ENCODE results near the gene IL10RA.

IL10RA gene

DNA sequence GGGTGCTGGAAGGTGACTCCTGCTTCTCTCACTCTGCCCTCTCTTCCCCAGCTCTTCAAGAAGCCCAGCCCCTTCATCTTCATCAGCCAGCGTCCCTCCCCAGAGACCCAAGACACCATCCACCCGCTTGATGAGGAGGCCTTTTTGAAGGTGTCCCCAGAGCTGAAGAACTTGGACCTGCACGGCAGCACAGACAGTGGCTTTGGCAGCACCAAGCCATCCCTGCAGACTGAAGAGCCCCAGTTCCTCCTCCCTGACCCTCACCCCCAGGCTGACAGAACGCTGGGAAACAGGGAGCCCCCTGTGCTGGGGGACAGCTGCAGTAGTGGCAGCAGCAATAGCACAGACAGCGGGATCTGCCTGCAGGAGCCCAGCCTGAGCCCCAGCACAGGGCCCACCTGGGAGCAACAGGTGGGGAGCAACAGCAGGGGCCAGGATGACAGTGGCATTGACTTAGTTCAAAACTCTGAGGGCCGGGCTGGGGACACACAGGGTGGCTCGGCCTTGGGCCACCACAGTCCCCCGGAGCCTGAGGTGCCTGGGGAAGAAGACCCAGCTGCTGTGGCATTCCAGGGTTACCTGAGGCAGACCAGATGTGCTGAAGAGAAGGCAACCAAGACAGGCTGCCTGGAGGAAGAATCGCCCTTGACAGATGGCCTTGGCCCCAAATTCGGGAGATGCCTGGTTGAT lies 12.6 kb downstream of the IL10RA start:
- Histone ChIP-seq H3K27me3 (ENCODE audit: control insufficient read depth, insufficient read depth, low read length) (no peaks in the 10 kb centered on the region), H3K4me1 (ENCODE audit: control insufficient read depth, insufficient read depth, low read length) (peaks cover 11% of the 10 kb centered on the region), H3K9ac (ENCODE audit: low read length) (no peak overlapping the region), H3K9me3 (ENCODE audit: control insufficient read depth, low read length) (no peaks in the 10 kb centered on the region), H3K36me3 (ENCODE audit: control insufficient read depth, insufficient read depth, low read length) (no peaks in the 10 kb centered on the region), H3K4me3 (ENCODE audit: low read length) (no peak overlapping the region)

GRCh38 chr11:117999354-117999993 lies 13.3 kb downstream of the IL10RA start:
- peaks cover 11% of the 10 kb centered on the region for H3K4me1 ChIP-seq (ENCODE audit: control insufficient read depth, insufficient read depth, low read length)
- no peaks in the 10 kb centered on the region for H3K36me3 ChIP-seq (ENCODE audit: control insufficient read depth, insufficient read depth, low read length)
- H3K9me3 ChIP-seq (ENCODE audit: control insufficient read depth, low read length) = no peaks in the 10 kb centered on the region
- H3K4me3 ChIP-seq (ENCODE audit: low read length) = no peak overlapping the region
- no peaks in the 10 kb centered on the region for H3K27me3 ChIP-seq (ENCODE audit: control insufficient read depth, insufficient read depth, low read length)
- H3K9ac ChIP-seq (ENCODE audit: low read length) = no peak overlapping the region

DNA sequence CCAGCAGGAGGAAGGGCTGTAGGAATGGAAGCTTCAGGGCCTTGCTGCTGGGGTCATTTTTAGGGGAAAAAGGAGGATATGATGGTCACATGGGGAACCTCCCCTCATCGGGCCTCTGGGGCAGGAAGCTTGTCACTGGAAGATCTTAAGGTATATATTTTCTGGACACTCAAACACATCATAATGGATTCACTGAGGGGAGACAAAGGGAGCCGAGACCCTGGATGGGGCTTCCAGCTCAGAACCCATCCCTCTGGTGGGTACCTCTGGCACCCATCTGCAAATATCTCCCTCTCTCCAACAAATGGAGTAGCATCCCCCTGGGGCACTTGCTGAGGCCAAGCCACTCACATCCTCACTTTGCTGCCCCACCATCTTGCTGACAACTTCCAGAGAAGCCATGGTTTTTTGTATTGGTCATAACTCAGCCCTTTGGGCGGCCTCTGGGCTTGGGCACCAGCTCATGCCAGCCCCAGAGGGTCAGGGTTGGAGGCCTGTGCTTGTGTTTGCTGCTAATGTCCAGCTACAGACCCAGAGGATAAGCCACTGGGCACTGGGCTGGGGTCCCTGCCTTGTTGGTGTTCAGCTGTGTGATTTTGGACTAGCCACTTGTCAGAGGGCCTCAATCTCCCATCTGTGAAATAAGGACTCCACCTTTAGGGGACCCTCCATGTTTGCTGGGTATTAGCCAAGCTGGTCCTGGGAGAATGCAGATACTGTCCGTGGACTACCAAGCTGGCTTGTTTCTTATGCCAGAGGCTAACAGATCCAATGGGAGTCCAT lies 14.1 kb downstream of the IL10RA start:
- no peaks in the 10 kb centered on the region for H3K9me3 ChIP-seq (ENCODE audit: control insufficient read depth, low read length)
- no peaks in the 10 kb centered on the region for H3K36me3 ChIP-seq (ENCODE audit: control insufficient read depth, insufficient read depth, low read length)
- no peaks in the 10 kb centered on the region for H3K27me3 ChIP-seq (ENCODE audit: control insufficient read depth, insufficient read depth, low read length)
- no peak overlapping the region for H3K4me3 ChIP-seq (ENCODE audit: low read length)
- peaks cover 11% of the 10 kb centered on the region for H3K4me1 ChIP-seq (ENCODE audit: control insufficient read depth, insufficient read depth, low read length)
- H3K9ac ChIP-seq (ENCODE audit: low read length) = no peak overlapping the region

DNA sequence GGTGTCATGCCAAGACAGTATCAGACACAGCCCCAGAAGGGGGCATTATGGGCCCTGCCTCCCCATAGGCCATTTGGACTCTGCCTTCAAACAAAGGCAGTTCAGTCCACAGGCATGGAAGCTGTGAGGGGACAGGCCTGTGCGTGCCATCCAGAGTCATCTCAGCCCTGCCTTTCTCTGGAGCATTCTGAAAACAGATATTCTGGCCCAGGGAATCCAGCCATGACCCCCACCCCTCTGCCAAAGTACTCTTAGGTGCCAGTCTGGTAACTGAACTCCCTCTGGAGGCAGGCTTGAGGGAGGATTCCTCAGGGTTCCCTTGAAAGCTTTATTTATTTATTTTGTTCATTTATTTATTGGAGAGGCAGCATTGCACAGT lies 14.6 kb downstream of the IL10RA start:
- Histone ChIP-seq H3K4me3 (ENCODE audit: low read length) (no peak overlapping the region), H3K27me3 (ENCODE audit: control insufficient read depth, insufficient read depth, low read length) (no peaks in the 10 kb centered on the region), H3K9ac (ENCODE audit: low read length) (no peak overlapping the region), H3K4me1 (ENCODE audit: control insufficient read depth, insufficient read depth, low read length) (peaks cover 11% of the 10 kb centered on the region), H3K9me3 (ENCODE audit: control insufficient read depth, low read length) (no peaks in the 10 kb centered on the region), H3K36me3 (ENCODE audit: control insufficient read depth, insufficient read depth, low read length) (no peaks in the 10 kb centered on the region)

DNA sequence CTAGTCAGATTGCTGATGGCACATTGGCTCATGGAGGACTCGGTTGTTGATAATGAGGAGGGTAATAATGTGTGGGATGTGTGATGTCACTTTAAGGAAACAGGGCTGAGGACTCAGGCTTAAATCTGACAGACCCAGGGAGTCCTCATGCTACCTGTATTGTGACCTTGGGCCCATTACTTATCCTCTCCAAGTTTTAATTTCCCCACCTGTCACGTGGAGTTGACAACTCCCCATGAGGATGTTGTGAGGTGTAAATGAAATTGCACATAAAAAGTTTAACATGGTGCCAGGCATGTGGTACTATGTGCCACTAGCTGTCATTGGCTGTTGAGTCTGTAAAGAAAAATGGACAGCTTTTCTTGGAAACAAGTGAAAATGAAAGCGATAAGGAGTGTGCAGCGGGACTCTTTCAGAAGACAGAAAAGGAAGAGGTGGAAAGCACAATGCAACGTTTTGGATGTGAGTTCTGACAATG lies 15.3 kb downstream of the IL10RA start:
- no peak overlapping the region for H3K9ac ChIP-seq (ENCODE audit: low read length)
- no peaks in the 10 kb centered on the region for H3K27me3 ChIP-seq (ENCODE audit: control insufficient read depth, insufficient read depth, low read length)
- no peaks in the 10 kb centered on the region for H3K36me3 ChIP-seq (ENCODE audit: control insufficient read depth, insufficient read depth, low read length)
- H3K4me3 ChIP-seq (ENCODE audit: low read length) = no peak overlapping the region
- peaks cover 11% of the 10 kb centered on the region for H3K4me1 ChIP-seq (ENCODE audit: control insufficient read depth, insufficient read depth, low read length)
- H3K9me3 ChIP-seq (ENCODE audit: control insufficient read depth, low read length) = no peaks in the 10 kb centered on the region

DNA sequence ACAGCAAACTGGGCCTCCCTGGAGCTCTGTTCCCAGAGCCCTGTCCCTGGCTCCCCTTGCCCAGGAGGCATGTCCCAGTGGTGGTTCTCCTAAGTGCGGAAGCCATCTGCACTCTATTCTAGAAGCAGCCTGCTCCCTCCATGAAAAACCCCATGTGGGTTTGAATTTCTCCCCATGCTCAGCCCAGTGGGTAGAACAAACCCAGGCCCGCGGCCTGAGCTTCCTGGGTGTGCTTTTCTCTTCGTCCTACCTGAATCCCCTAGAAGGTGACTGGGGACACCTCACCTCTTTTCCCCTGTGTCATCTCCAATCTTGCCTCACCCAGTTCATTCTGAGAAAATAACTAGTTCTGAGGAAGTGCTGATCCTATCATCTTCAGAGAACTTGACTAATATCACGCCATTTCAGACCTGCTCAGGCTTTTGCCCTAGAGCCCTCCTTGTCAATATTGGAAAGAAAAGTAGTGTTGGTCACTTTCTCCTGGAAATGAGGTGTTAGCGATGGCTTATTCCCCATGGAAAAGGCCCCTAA lies 15.9 kb downstream of the IL10RA start:
- Histone ChIP-seq H3K9ac (ENCODE audit: low read length) (peak overlapping the region; percentile 12), H3K4me1 (ENCODE audit: control insufficient read depth, insufficient read depth, low read length) (peaks cover 11% of the 10 kb centered on the region), H3K27me3 (ENCODE audit: control insufficient read depth, insufficient read depth, low read length) (no peaks in the 10 kb centered on the region), H3K9me3 (ENCODE audit: control insufficient read depth, low read length) (no peaks in the 10 kb centered on the region), H3K4me3 (ENCODE audit: low read length) (no peak overlapping the region), H3K36me3 (ENCODE audit: control insufficient read depth, insufficient read depth, low read length) (no peaks in the 10 kb centered on the region)

DNA sequence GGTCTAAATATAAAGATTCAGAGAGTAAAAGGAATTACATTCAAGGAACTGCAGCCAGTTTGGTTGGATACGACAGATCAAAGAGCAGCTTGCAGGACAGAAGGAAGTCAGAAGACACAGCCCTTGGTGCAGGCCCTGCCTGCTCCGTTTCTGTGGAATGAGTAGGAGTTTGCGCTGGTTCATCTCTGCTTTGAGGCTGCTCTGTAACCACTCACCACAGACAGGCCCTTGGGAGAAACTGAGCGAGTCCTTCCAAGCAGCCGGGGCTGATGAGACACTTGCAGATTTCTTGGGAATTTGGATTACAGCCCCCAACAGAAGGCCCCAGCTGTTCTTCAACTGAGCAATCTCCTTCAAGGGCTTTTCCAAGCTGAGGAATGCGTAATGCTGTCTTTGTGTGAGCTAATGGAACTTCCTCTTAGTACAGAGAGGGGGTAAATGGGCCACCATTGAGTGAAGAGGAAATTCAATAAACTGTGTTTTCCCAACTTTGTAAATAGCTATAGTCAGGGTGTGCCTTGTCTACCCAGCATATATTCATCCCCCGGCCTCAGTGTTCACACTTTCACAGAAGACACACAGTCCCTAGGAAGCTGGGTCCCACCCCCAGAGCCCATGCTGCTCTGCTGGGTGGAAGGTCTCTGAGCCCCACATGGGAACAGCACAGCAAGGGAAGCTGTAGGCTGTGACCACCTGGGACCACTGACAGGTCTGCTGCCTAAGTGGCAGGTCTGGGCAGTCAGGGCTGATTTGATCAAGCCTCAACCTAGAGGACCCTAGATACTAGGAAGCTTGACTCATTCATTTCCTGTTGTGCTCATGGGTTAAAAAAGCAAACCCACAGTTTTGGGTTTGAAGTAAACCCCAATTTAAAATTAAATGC lies 16.6 kb downstream of the IL10RA start:
- Histone ChIP-seq H3K4me1 (ENCODE audit: control insufficient read depth, insufficient read depth, low read length) (peaks cover 11% of the 10 kb centered on the region), H3K27me3 (ENCODE audit: control insufficient read depth, insufficient read depth, low read length) (no peaks in the 10 kb centered on the region), H3K36me3 (ENCODE audit: control insufficient read depth, insufficient read depth, low read length) (no peaks in the 10 kb centered on the region), H3K9me3 (ENCODE audit: control insufficient read depth, low read length) (no peaks in the 10 kb centered on the region), H3K4me3 (ENCODE audit: low read length) (no peak overlapping the region), H3K9ac (ENCODE audit: low read length) (peak overlapping the region; percentile 12)

GRCh38 chr11:118003456-118003855 lies 17.3 kb downstream of the IL10RA start:
- Histone ChIP-seq H3K27me3 (ENCODE audit: control insufficient read depth, insufficient read depth, low read length) (no peaks in the 10 kb centered on the region), H3K4me1 (ENCODE audit: control insufficient read depth, insufficient read depth, low read length) (peaks cover 11% of the 10 kb centered on the region), H3K9ac (ENCODE audit: low read length) (no peak overlapping the region), H3K4me3 (ENCODE audit: low read length) (no peak overlapping the region), H3K9me3 (ENCODE audit: control insufficient read depth, low read length) (no peaks in the 10 kb centered on the region), H3K36me3 (ENCODE audit: control insufficient read depth, insufficient read depth, low read length) (no peaks in the 10 kb centered on the region)

GRCh38 chr11:118004543-118005223 lies 18.5 kb downstream of the IL10RA start:
- H3K9me3 ChIP-seq (ENCODE audit: control insufficient read depth, low read length) = no peaks in the 10 kb centered on the region
- H3K27me3 ChIP-seq (ENCODE audit: control insufficient read depth, insufficient read depth, low read length) = peaks cover 3% of the 10 kb centered on the region
- no peak overlapping the region for H3K4me3 ChIP-seq (ENCODE audit: low read length)
- H3K36me3 ChIP-seq (ENCODE audit: control insufficient read depth, insufficient read depth, low read length) = no peaks in the 10 kb centered on the region
- H3K9ac ChIP-seq (ENCODE audit: low read length) = no peak overlapping the region
- H3K4me1 ChIP-seq (ENCODE audit: control insufficient read depth, insufficient read depth, low read length) = peaks cover 11% of the 10 kb centered on the region

GRCh38 chr11:118005224-118006152 lies 19.3 kb downstream of the IL10RA start:
- Histone ChIP-seq H3K9me3 (ENCODE audit: control insufficient read depth, low read length) (no peaks in the 10 kb centered on the region), H3K4me1 (ENCODE audit: control insufficient read depth, insufficient read depth, low read length) (peaks cover 11% of the 10 kb centered on the region), H3K27me3 (ENCODE audit: control insufficient read depth, insufficient read depth, low read length) (peaks cover 3% of the 10 kb centered on the region), H3K9ac (ENCODE audit: low read length) (no peak overlapping the region), H3K4me3 (ENCODE audit: low read length) (no peak overlapping the region), H3K36me3 (ENCODE audit: control insufficient read depth, insufficient read depth, low read length) (no peaks in the 10 kb centered on the region)
